Activated gamma-delta T cell treated with Interleukin-2 at 50 U/mL for 16 hours (primary cell): ENCODE results near the gene CHEK1.
"Not testable (repeated sequence)": the region's sequence is repeated elsewhere in the genome, so short reads cannot be mapped to it uniquely, and the experiment has no call there.

ENCODE experiments used
- DNase-seq: peaks from one replicate; pipeline ENCODE4 v3.0.0-alpha.2; 2020

Gene CHEK1

GRCh38 chr11:125701858-125702621 lies 77.1 kb downstream of the CHEK1 start:
- no peak for DNase-seq

DNA sequence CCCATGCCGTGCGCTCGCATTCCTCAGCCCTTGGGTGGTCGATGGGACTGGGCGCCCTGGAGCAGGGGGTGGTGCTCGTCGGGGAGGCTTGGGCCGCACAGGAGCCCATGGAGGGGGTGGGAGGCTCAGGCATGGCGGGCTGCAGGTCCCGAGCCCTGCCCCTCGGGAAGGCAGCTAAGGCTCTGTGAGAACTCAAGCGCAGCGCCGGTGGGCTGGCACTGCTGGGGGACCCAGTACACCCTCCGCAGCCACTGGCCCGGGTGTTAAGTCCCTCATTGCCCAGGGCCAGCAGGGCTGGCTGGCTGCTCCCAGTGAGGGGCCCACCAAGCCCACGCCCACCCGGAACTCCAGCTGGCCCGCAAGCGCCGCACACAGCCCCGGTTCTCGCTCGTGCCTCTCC lies 79.7 kb downstream of the CHEK1 start:
- DNase-seq = not testable (repeated sequence)

DNA sequence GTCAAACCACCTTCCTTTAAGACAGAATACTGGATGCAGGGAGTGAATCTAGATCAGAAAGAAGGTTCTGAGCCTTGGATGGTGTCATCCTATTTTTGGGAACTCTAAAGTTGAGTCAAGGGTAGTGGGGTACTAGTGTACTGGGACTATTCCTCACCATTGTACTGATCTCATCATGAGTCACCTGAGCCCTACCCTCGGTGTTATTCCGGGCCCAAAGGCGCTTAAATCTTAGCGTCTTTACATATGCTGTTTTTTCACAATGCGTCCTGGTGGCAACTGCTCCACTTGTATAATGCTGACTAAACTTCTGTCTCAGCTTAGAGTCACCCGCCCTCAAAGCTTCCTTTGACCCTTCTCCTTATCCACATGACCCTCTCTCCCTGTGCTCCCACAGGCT lies 95.8 kb downstream of the CHEK1 start:
- DNase-seq = no peak

DNA sequence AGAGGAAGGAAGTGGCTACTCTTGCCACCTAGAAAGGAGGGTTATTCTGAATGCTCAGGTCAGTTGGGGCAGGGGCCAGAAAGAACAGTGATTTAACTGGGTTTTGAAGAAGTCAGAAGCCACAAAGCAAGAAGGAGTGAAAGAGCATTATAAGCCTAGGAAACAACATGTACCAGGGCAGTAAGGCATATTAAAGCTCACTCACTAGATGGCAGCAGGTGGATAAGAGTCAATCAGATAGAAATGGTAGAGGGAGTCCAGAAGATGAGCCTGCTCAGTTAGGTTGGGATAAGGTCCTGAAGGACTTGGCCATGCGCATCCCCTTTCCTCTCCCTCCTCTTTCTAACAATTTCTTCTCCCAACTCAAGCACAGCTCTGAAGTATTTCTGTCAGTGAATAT lies 99.2 kb downstream of the CHEK1 start:
- DNase-seq = no peak
